ENCODE data around the gene APMAP.

DNA sequence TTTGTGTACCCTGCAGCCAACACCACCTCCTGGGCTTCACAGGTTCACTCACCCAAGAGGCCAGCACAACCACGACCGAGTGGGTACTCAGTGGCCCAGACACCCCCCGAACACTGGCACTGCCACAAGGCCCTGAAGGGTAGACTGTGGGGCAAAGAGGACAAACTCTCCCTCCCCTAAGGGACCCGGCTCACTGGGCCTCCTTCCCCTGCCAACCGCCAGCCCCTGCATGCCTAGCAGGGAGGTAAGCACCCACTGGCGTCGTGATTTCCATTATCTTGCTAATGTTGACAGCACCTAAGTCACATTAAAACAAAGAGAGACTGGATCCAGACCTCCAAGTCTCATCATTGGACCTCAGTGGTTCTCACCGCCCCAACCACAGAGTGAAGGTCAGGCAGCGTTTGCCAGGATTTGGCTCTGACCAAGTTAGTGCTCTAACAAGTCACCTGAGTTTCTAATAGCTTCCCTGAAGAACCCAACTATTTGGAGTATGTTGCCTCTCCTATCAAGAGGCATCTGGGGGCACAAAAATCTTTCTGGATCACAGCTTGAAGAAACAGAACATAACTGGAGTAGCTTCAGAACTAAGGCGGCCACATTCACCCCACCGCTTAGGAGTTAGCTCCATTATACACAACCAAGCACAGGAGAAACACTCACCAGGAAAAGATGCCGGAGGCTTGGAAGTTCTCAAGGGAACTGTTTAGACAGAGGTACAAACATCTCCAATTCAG lies 14.0 kb upstream of the APMAP start:
- TF ChIP-seq, protein P1, sequence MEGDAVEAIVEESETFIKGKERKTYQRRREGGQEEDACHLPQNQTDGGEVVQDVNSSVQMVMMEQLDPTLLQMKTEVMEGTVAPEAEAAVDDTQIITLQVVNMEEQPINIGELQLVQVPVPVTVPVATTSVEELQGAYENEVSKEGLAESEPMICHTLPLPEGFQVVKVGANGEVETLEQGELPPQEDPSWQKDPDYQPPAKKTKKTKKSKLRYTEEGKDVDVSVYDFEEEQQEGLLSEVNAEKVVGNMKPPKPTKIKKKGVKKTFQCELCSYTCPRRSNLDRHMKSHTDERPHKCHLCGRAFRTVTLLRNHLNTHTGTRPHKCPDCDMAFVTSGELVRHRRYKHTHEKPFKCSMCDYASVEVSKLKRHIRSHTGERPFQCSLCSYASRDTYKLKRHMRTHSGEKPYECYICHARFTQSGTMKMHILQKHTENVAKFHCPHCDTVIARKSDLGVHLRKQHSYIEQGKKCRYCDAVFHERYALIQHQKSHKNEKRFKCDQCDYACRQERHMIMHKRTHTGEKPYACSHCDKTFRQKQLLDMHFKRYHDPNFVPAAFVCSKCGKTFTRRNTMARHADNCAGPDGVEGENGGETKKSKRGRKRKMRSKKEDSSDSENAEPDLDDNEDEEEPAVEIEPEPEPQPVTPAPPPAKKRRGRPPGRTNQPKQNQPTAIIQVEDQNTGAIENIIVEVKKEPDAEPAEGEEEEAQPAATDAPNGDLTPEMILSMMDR (IDR thresholded peaks at IDR 0.05) = no peak
- TF ChIP-seq EP300 (IDR thresholded peaks at IDR 0.05) (no peak), POLR2A (IDR thresholded peaks at IDR 0.05) (no peak)
